ENCODE results near the gene SLC22A7.

DNA sequence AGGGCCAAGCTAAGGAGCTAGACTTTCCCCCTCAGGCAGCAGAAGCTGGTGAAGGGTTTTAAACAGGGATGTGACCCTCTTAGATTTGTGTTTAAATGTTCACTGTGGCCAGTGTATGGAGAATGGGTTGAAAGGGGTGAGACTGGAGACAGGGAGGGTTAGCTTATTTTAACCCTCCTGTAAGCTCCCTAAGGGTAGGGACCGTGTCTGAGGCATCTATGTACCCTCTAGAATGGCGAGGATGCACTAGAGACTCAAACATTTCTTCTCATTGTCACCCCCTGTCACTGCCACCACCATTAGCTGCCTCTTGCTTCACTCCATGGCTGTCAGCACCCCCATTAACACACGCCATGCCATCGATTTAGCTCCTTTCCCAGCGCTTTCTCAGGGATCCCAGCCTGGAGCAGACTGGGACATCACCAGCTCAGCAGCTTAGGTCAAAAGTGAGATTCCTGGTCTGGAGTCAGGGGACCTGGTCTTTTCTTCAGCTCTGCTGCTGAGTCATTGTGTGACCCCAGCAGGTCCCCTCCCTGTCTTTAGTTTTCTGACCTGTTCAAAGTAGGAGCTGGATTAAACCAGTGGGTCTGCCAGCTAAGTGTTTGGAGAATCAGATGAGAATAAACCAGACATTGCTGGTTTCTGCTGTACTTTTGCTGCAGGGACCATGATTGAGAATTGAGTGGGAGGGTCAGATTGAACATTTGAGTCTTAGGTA, 1.1 kb upstream of the SLC22A7 start:
- TF ChIP-seq SP1 (IDR thresholded peaks at IDR 0.05) (no peak), FOXM1 (IDR thresholded peaks at IDR 0.05; ENCODE audit: borderline replicate concordance) (no peak), ARNT (IDR thresholded peaks at IDR 0.05) (no peak), L3MBTL2 (conservative IDR thresholded peaks at IDR 0.05) (no peak), BHLHE40 (IDR thresholded peaks at IDR 0.05; ENCODE audit: borderline replicate concordance) (no peak), SUZ12 (IDR thresholded peaks at IDR 0.05) (no peak), FOXA1 (IDR thresholded peaks at IDR 0.05) (no peak), ZNF384 (IDR thresholded peaks at IDR 0.05) (no peak)
- TF ChIP-seq, protein P1, sequence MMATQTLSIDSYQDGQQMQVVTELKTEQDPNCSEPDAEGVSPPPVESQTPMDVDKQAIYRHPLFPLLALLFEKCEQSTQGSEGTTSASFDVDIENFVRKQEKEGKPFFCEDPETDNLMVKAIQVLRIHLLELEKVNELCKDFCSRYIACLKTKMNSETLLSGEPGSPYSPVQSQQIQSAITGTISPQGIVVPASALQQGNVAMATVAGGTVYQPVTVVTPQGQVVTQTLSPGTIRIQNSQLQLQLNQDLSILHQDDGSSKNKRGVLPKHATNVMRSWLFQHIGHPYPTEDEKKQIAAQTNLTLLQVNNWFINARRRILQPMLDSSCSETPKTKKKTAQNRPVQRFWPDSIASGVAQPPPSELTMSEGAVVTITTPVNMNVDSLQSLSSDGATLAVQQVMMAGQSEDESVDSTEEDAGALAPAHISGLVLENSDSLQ (IDR thresholded peaks at IDR 0.05) = no peak
